ENCODE data around the gene PLSCR3.

Gene PLSCR3

DNA sequence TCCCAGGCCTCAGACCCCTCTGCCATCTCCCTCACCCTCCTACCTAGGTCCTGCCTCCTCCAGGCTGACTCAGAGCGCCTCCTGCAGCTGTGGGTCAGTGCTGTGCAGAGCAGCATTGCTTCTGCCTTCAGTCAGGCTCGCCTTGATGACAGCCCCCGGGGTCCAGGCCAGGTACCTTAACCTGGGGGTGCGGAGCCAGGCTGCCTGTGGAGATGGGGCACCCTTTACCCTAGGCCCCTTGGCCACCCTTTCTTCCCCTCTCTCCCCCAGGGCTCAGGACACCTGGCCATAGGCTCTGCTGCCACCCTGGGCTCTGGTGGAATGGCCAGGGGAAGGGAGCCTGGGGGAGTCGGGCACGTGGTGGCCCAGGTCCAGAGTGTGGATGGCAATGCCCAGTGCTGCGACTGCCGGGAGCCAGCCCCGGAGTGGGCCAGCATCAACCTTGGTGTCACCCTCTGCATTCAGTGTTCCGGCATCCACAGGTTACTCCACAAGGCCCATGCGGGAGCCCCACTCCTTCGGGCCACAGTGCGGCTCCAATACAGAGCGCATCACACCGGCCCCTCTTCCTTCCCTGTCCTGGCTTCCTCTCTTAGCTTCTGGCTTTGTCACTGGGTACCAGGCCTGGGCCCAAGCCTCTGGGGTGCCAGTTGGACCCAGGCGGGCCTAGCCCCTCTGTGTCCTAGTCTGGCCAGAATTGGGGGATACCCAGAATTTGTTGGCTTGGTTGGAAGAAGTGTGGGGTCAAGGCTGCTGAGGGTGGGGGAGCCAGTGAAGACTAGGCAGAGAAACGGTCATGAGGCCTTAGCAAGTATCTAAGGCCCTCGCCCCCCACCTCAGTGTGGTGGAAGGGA, 47.3 kb downstream of the PLSCR3 start:
- DNase-seq = no peak

- DNase-seq = no peak
Observed at GRCh38 chr17:7343250-7343649, 51.1 kb downstream of the PLSCR3 start.

DNA sequence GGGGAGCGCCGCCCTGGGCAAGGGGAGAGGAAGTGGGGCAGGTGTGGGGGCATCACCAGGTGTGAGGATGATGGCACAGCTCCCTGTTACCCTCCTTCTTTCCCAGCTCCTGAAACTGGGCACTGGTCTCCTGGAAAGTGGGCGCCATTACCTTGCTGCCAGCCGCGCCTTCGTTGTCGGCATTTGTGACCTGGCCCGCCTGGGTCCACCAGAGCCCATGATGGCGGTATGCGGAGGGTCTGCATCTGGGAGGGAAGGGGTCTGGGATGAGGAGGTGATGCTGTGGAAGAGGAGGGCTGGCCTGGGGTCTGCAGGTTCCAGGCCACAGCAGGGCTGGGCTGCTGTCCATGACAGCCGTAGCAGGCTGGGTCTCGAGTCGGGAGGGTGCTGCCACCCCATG, 52.5 kb downstream of the PLSCR3 start:
- DNase-seq = no peak

DNA sequence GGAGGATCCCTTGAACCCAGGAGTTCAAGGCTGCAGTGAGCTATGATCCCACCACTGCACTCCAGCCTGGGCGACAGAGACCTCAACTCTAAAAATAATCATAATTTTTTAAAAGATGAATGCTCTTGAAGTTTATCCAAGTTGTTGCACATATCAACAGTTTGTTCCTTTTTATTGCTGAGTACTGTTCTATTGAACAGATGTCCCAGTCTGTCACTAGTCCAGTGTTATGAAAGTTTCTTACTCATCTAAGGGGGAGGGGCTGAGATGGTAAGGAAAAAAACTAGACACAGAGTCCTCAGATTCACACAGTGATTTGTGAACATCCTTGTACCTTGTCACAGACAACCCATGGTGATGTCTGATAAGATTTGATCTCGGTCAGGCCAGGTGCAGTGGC, 54.1 kb downstream of the PLSCR3 start:
- DNase-seq = no peak
